Tibial nerve (tissue), 4 donors: ENCODE data around the gene MYH4. TPM values are rescaled to one million over a fixed set of nuclear protein-coding genes. Genes with fewer than 3 reads are reported as not detected.

Experiments
- DNase-seq, 2 donors: peaks; one replicate each; pipeline ENCODE4 v3.0.0-alpha.2; 2019; ENCODE audit warnings: low spot score in 2 of 2
- H3K27ac ChIP-seq, 4 donors: fragments of 200-600 bp; sonication (generic) in 3 of 4; one replicate each; pipeline ENCODE4 v1.5.1; 2017 to 2019; ENCODE audit warnings: mild to moderate bottlenecking in 1 of 4
- H3K27me3 ChIP-seq, 2 donors: fragments of 200-600 bp; sonication (generic) in 1 of 2; one replicate each; pipeline versions ENCODE4 v1.5.1 to v1.6.0; 2017 to 2019
- H3K36me3 ChIP-seq, 3 donors: fragments of 200-600 bp; sonication (generic); one replicate each; pipeline ENCODE4 v1.5.1; 2018 to 2019
- H3K4me1 ChIP-seq, 4 donors: fragments of 200-600 bp; sonication (generic) in 3 of 4; one replicate each; pipeline ENCODE4 v1.5.1; 2017 to 2019
- H3K4me3 ChIP-seq, 4 donors: fragments of 200-600 bp; sonication (generic) in 3 of 4; one replicate each; pipeline ENCODE4 v1.5.1; 2017 to 2019; ENCODE audit warnings: mild to moderate bottlenecking in 1 of 4, moderate library complexity in 1 of 4
- H3K9me3 ChIP-seq, 4 donors: fragments of 200-600 bp; sonication (generic) in 3 of 4; one replicate each; pipeline ENCODE4 v1.5.1; 2017 to 2019
- CTCF ChIP-seq, 5 experiments: fragments of 200-600 bp in 3 of 5; fragments of 450-650 bp in 2 of 5; sonication (generic) in 3 of 5; IDR thresholded peaks; one replicate each; pipeline ENCODE4 v1.5.1; 2016 to 2019; ENCODE audit warnings: antibody characterized with exemption in 5 of 5, mild to moderate bottlenecking in 3 of 5, moderate library complexity in 2 of 5
- EP300 ChIP-seq, 2 donors: sonication (generic); formaldehyde crosslinking; IDR thresholded peaks; one replicate each; pipeline ENCODE4 v1.6.1; 2017; ENCODE audit warnings: antibody characterized with exemption in 2 of 2, mild to moderate bottlenecking in 1 of 2
- POLR2A ChIP-seq, 2 donors: fragments of 450-650 bp; IDR thresholded peaks; one replicate each; pipeline ENCODE4 v1.6.1; 2017; ENCODE audit warnings: antibody characterized with exemption in 2 of 2, mild to moderate bottlenecking in 2 of 2, moderate library complexity in 2 of 2
- WGBS, 2 donors: methylation state at CpG; one replicate each; pipeline ENCODE4 v1.1.5; 2018; 5-methylcytosine and 5-hydroxymethylcytosine counted together
- total RNA-seq, 4 donors: library from RNA; depleted of rRNA; stranded (reverse); fragments of >200 nt; gene quantifications; one replicate each; pipeline ENCODE4 v1.1.0, GENCODE V29; 2016

MYH4 gene
- total RNA-seq, 4 donors from 2014 or later, result not detected

GRCh38 chr17:10474536-10474935 is 5.2 kb upstream of the MYH4 start:
- TF ChIP-seq CTCF (IDR thresholded peaks at IDR 0.05) (no peak), POLR2A (IDR thresholded peaks at IDR 0.05) (no peak), EP300 (IDR thresholded peaks at IDR 0.05) (no peak)
- no peak for DNase-seq
- H3K4me3 ChIP-seq, result no peak overlapping the region
- H3K27me3 ChIP-seq, result no peaks in the 10 kb centered on the region
- no peaks in the 10 kb centered on the region for H3K36me3 ChIP-seq
- no peak overlapping the region for H3K27ac ChIP-seq
- H3K4me1 ChIP-seq, result no peaks in the 10 kb centered on the region
- H3K9me3 ChIP-seq, result no peaks in the 10 kb centered on the region
- 73 to 78% methylated on average over 4 of the region's 4 CpGs for WGBS, 2 donors

GRCh38 chr17:10471858-10472257 is 2.5 kb upstream of the MYH4 start:
- H3K27ac ChIP-seq, result no peak overlapping the region
- no peaks in the 10 kb centered on the region for H3K9me3 ChIP-seq
- H3K4me1 ChIP-seq, result no peaks in the 10 kb centered on the region
- no peak for DNase-seq
- H3K27me3 ChIP-seq, result no peaks in the 10 kb centered on the region
- no peak overlapping the region for H3K4me3 ChIP-seq
- TF ChIP-seq CTCF (IDR thresholded peaks at IDR 0.05), result no peak
- no peak for TF ChIP-seq POLR2A (IDR thresholded peaks at IDR 0.05)
- no peak for TF ChIP-seq EP300 (IDR thresholded peaks at IDR 0.05)
- WGBS, 2 donors, result 91 to 96% methylated on average over 1 of the region's 1 CpG
- no peaks in the 10 kb centered on the region for H3K36me3 ChIP-seq

GRCh38 chr17:10463402-10463801 is 6.0 kb downstream of the MYH4 start:
- Histone ChIP-seq H3K4me1 (no peaks in the 10 kb centered on the region), H3K27me3 (no peaks in the 10 kb centered on the region), H3K36me3 (no peaks in the 10 kb centered on the region), H3K27ac (no peak overlapping the region), H3K9me3 (no peaks in the 10 kb centered on the region), H3K4me3 (no peak overlapping the region)
- TF ChIP-seq EP300 (IDR thresholded peaks at IDR 0.05) (no peak), POLR2A (IDR thresholded peaks at IDR 0.05) (no peak), CTCF (IDR thresholded peaks at IDR 0.05) (no peak)
- no peak for DNase-seq
- 54 to 62% methylated on average over 4 of the region's 4 CpGs for WGBS, 2 donors

- 91 to 92% methylated on average over 4 of the region's 4 CpGs for WGBS, 2 donors
- Histone ChIP-seq H3K9me3 (no peaks in the 10 kb centered on the region), H3K36me3 (no peaks in the 10 kb centered on the region), H3K27me3 (no peaks in the 10 kb centered on the region), H3K4me1 (no peaks in the 10 kb centered on the region), H3K27ac (no peak overlapping the region), H3K4me3 (no peak overlapping the region)
- DNase-seq, result no peak
- TF ChIP-seq POLR2A (IDR thresholded peaks at IDR 0.05), result no peak
- TF ChIP-seq CTCF (IDR thresholded peaks at IDR 0.05), result no peak
Observed at GRCh38 chr17:10460062-10460461, 9.3 kb downstream of the MYH4 start.

- no peak for TF ChIP-seq EP300 (IDR thresholded peaks at IDR 0.05)
- TF ChIP-seq CTCF (IDR thresholded peaks at IDR 0.05), result no peak
- no peak for TF ChIP-seq POLR2A (IDR thresholded peaks at IDR 0.05)
- no peak overlapping the region for H3K27ac ChIP-seq
- 66 to 69% methylated on average over 3 of the region's 3 CpGs for WGBS, 2 donors
- DNase-seq, result no peak
- no peaks in the 10 kb centered on the region for H3K36me3 ChIP-seq
- H3K9me3 ChIP-seq, result no peaks in the 10 kb centered on the region
- no peaks in the 10 kb centered on the region for H3K27me3 ChIP-seq
- H3K4me3 ChIP-seq, result no peak overlapping the region
- H3K4me1 ChIP-seq, result no peaks in the 10 kb centered on the region
Observed at GRCh38 chr17:10458701-10459100, 10.7 kb downstream of the MYH4 start.
